Measurements from ENCODE around the gene PIP4K2A.
"Not testable (repeated sequence)": the region's sequence is repeated elsewhere in the genome, so short reads cannot be mapped to it uniquely, and the experiment has no call there.

Gene PIP4K2A

GRCh38 chr10:22514414-22514758 is 200.0 kb downstream of the PIP4K2A start:
- not testable (repeated sequence) for H3K27ac ChIP-seq (ENCODE audit: low read depth, low read length); H3K4me1 ChIP-seq (ENCODE audit: control insufficient read depth, insufficient read depth, low read length); H3K36me3 ChIP-seq (ENCODE audit: control insufficient read depth, insufficient read depth, low read length); H3K9me3 ChIP-seq (ENCODE audit: control insufficient read depth, insufficient read depth, low read depth, low read length)
- H3K4me3 ChIP-seq (ENCODE audit: low read depth, low read length): peak overlapping the region; percentile 62
- H3K9ac ChIP-seq (ENCODE audit: low read length): peak overlapping the region; percentile 64
- H3K27me3 ChIP-seq (ENCODE audit: control insufficient read depth, insufficient read depth, low read length): peaks cover 17% of the 10 kb centered on the region

DNA sequence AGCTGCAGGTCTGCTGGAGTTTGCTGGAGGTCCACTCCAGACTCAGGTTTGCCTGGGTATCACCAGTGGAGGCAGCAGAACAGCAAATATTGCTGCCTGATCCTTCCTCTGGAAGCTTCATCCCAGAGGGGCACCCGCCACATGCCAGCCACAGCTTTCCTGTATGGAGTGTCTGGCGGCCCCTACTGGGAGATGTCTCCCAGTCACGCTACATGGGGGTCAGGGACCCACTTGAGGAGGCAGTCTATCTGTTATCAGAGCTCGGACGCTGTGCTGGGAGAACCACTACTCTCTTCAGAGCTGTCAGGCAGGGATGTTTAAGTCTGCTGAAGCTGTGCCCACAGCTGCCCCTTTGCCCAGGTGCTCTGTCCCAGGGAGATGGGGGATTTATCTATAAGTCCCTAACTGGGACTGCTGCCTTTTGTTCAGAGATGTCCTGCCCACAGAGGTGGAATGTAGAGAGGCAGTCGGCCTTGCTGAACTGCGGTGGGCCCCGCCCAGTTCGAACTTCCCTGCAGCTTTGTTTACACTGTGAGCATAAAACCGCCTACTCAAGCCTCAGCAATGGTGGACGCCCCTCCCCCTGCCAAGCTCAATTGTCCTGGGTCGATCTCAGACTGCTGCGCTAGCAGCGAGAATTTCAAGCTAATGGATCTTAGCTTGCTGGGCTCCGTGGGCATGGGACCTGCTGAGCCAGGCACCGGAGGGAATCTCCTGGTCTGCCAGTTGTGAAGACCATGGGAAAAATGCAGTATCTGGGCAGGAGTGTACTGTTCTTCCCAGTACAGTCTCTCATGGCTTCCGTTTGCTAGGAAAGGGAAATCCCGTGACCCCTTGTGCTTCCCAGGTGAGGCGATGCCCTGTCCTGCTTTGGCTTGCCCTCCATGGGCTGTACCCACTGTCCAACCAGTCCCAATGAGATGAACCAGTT is 200.6 kb downstream of the PIP4K2A start:
- H3K9me3 ChIP-seq (ENCODE audit: control insufficient read depth, insufficient read depth, low read depth, low read length); H3K36me3 ChIP-seq (ENCODE audit: control insufficient read depth, insufficient read depth, low read length); H3K4me1 ChIP-seq (ENCODE audit: control insufficient read depth, insufficient read depth, low read length); H3K27ac ChIP-seq (ENCODE audit: low read depth, low read length): not testable (repeated sequence)
- Histone ChIP-seq H3K4me3 (ENCODE audit: low read depth, low read length) (peak overlapping the region; percentile 62), H3K27me3 (ENCODE audit: control insufficient read depth, insufficient read depth, low read length) (peaks cover 17% of the 10 kb centered on the region), H3K9ac (ENCODE audit: low read length) (peak overlapping the region; percentile 64)

GRCh38 chr10:22512015-22512414 is 202.4 kb downstream of the PIP4K2A start:
- H3K4me1 ChIP-seq (ENCODE audit: control insufficient read depth, insufficient read depth, low read length); H3K4me3 ChIP-seq (ENCODE audit: low read depth, low read length); H3K36me3 ChIP-seq (ENCODE audit: control insufficient read depth, insufficient read depth, low read length); H3K9me3 ChIP-seq (ENCODE audit: control insufficient read depth, insufficient read depth, low read depth, low read length); H3K9ac ChIP-seq (ENCODE audit: low read length); H3K27ac ChIP-seq (ENCODE audit: low read depth, low read length): not testable (repeated sequence)
- H3K27me3 ChIP-seq (ENCODE audit: control insufficient read depth, insufficient read depth, low read length): peaks cover 17% of the 10 kb centered on the region

DNA sequence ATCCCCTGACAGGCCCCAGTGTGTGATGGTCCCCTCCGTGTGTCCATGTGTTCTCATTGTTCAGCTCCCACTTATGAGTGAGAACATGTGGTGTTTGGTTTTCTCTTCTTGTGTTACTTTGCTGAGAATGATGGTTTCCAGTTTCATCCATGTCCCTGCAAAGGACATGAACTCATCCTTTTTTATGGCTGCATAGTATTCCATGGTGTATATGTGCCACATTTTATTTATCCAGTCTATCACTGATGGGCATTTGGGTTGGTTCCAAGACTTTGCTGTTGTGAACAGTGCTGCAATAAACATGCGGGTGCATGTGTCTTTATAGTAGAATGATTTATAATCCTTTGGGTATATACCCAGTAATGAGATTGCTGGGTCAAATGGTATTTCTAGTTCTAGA is 206.2 kb downstream of the PIP4K2A start:
- not testable (repeated sequence) for H3K36me3 ChIP-seq (ENCODE audit: control insufficient read depth, insufficient read depth, low read length); H3K27me3 ChIP-seq (ENCODE audit: control insufficient read depth, insufficient read depth, low read length); H3K9me3 ChIP-seq (ENCODE audit: control insufficient read depth, insufficient read depth, low read depth, low read length); H3K4me1 ChIP-seq (ENCODE audit: control insufficient read depth, insufficient read depth, low read length); H3K27ac ChIP-seq (ENCODE audit: low read depth, low read length); H3K9ac ChIP-seq (ENCODE audit: low read length); H3K4me3 ChIP-seq (ENCODE audit: low read depth, low read length)

GRCh38 chr10:22505911-22506685 is 208.3 kb downstream of the PIP4K2A start:
- Histone ChIP-seq H3K27ac (ENCODE audit: low read depth, low read length) (no peak overlapping the region), H3K9ac (ENCODE audit: low read length) (no peak overlapping the region), H3K36me3 (ENCODE audit: control insufficient read depth, insufficient read depth, low read length) (no peaks in the 10 kb centered on the region), H3K27me3 (ENCODE audit: control insufficient read depth, insufficient read depth, low read length) (no peaks in the 10 kb centered on the region), H3K4me3 (ENCODE audit: low read depth, low read length) (no peak overlapping the region), H3K9me3 (ENCODE audit: control insufficient read depth, insufficient read depth, low read depth, low read length) (no peaks in the 10 kb centered on the region), H3K4me1 (ENCODE audit: control insufficient read depth, insufficient read depth, low read length) (no peaks in the 10 kb centered on the region)

GRCh38 chr10:22504766-22505165 is 209.6 kb downstream of the PIP4K2A start:
- no peaks in the 10 kb centered on the region for H3K4me1 ChIP-seq (ENCODE audit: control insufficient read depth, insufficient read depth, low read length)
- H3K4me3 ChIP-seq (ENCODE audit: low read depth, low read length): no peak overlapping the region
- no peaks in the 10 kb centered on the region for H3K27me3 ChIP-seq (ENCODE audit: control insufficient read depth, insufficient read depth, low read length)
- H3K9ac ChIP-seq (ENCODE audit: low read length): no peak overlapping the region
- H3K36me3 ChIP-seq (ENCODE audit: control insufficient read depth, insufficient read depth, low read length): no peaks in the 10 kb centered on the region
- H3K9me3 ChIP-seq (ENCODE audit: control insufficient read depth, insufficient read depth, low read depth, low read length): no peaks in the 10 kb centered on the region
- no peak overlapping the region for H3K27ac ChIP-seq (ENCODE audit: low read depth, low read length)

GRCh38 chr10:22503315-22504088 is 210.9 kb downstream of the PIP4K2A start:
- Histone ChIP-seq H3K27ac (ENCODE audit: low read depth, low read length) (no peak overlapping the region), H3K4me1 (ENCODE audit: control insufficient read depth, insufficient read depth, low read length) (no peaks in the 10 kb centered on the region), H3K9me3 (ENCODE audit: control insufficient read depth, insufficient read depth, low read depth, low read length) (no peaks in the 10 kb centered on the region), H3K4me3 (ENCODE audit: low read depth, low read length) (no peak overlapping the region), H3K36me3 (ENCODE audit: control insufficient read depth, insufficient read depth, low read length) (no peaks in the 10 kb centered on the region), H3K9ac (ENCODE audit: low read length) (no peak overlapping the region), H3K27me3 (ENCODE audit: control insufficient read depth, insufficient read depth, low read length) (no peaks in the 10 kb centered on the region)

DNA sequence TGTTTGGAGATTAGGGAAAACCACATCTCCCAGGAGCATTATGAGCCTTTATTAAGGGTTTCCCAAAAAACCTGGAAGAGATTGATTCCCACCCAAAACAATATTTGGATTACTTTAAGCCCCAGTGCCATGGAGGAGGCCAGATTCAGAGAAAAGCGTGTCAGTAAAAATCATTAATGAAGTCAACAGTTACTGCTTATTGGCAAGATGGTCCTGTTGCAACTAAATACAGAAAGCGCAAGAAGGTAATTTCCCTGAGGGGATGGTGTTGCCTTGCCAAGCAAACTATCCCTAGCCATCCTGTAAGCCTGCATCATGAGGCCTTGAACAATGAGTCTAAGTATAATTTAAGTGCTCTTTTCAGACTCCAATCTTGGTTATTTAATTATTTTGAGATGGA is 212.5 kb downstream of the PIP4K2A start:
- no peaks in the 10 kb centered on the region for H3K9me3 ChIP-seq (ENCODE audit: control insufficient read depth, insufficient read depth, low read depth, low read length)
- no peaks in the 10 kb centered on the region for H3K27me3 ChIP-seq (ENCODE audit: control insufficient read depth, insufficient read depth, low read length)
- H3K4me3 ChIP-seq (ENCODE audit: low read depth, low read length): no peak overlapping the region
- H3K27ac ChIP-seq (ENCODE audit: low read depth, low read length): no peak overlapping the region
- H3K9ac ChIP-seq (ENCODE audit: low read length): no peak overlapping the region
- no peaks in the 10 kb centered on the region for H3K4me1 ChIP-seq (ENCODE audit: control insufficient read depth, insufficient read depth, low read length)
- H3K36me3 ChIP-seq (ENCODE audit: control insufficient read depth, insufficient read depth, low read length): no peaks in the 10 kb centered on the region

DNA sequence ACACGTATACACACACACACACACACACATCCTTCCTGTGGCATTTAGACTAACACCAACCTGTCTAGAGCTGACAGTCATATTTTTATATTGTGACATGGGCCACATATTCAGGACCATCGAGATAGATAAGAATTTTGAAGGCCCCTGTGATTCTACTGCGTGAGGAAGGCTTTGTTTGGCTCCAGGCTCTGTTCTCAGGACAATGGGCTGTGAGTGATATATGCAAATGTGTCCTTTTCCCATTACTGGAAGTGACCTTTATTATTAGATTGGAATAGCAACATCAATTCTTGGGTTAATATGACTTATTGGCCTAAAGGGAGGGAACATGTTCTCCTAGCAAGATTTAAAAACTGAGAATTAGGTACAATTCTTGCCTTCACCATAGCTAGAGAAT is 213.0 kb downstream of the PIP4K2A start:
- H3K4me1 ChIP-seq (ENCODE audit: control insufficient read depth, insufficient read depth, low read length): no peaks in the 10 kb centered on the region
- no peak overlapping the region for H3K9ac ChIP-seq (ENCODE audit: low read length)
- H3K27me3 ChIP-seq (ENCODE audit: control insufficient read depth, insufficient read depth, low read length): no peaks in the 10 kb centered on the region
- H3K36me3 ChIP-seq (ENCODE audit: control insufficient read depth, insufficient read depth, low read length): no peaks in the 10 kb centered on the region
- no peaks in the 10 kb centered on the region for H3K9me3 ChIP-seq (ENCODE audit: control insufficient read depth, insufficient read depth, low read depth, low read length)
- no peak overlapping the region for H3K4me3 ChIP-seq (ENCODE audit: low read depth, low read length)
- H3K27ac ChIP-seq (ENCODE audit: low read depth, low read length): no peak overlapping the region

DNA sequence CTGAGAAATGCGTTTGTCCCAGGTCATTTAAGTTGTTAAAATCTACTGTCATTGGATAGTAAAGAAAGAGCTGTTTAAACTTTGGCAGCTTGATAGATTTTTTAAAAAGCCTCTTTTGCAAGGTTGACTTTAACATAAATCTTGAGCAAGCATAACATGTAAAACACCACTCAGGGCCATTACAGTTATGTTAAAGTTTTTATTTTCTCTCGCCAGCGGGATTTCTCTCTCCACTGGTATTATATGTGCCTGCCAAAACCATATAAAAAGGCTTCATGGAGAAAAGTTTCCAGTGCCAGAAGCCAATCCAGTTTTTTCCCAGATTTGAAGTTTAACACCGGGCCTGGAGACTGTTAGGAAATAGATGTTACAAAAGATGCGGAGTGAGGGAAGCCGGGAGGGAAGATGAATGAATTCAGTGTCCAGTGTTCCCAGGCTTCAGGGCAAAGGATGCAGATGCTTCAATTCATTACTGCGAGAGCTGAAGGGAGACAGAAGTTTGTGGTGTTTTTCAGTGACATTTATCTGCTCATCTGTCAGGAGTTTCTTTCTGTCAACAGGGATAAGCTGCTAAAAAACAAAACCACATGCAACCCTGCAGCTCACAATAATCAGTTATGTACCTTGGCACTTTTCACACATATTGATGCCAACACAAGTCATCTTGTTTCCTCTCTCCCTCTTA is 213.6 kb downstream of the PIP4K2A start:
- H3K27me3 ChIP-seq (ENCODE audit: control insufficient read depth, insufficient read depth, low read length): no peaks in the 10 kb centered on the region

More for the DNA sequence above, 213.6 kb downstream of the PIP4K2A start:
- Histone ChIP-seq H3K9ac (ENCODE audit: low read length) (no peak overlapping the region), H3K36me3 (ENCODE audit: control insufficient read depth, insufficient read depth, low read length) (no peaks in the 10 kb centered on the region), H3K4me3 (ENCODE audit: low read depth, low read length) (no peak overlapping the region), H3K4me1 (ENCODE audit: control insufficient read depth, insufficient read depth, low read length) (no peaks in the 10 kb centered on the region), H3K9me3 (ENCODE audit: control insufficient read depth, insufficient read depth, low read depth, low read length) (no peaks in the 10 kb centered on the region), H3K27ac (ENCODE audit: low read depth, low read length) (no peak overlapping the region)

All from HUES6 (cell line).